SK-N-SH (cell line): ENCODE data around the gene LHFPL6.

Experiments used
- CTCF ChIP-seq: fragments of 200-600 bp; sonication (generic); IDR thresholded peaks from 2 replicates; pipeline ENCODE4 v1.6.1; 2017; ENCODE audit warnings: antibody characterized with exemption, mild to moderate bottlenecking, moderate library complexity
- EP300 ChIP-seq, 2 experiments: IDR thresholded peaks; 2 replicates each; pipeline versions ENCODE4 v1.4.0 to v1.6.1; 2012; ENCODE audit warnings: borderline replicate concordance in 1 of 2, low read depth in 1 of 2, low read length in 1 of 2
- EZH2phosphoT487 ChIP-seq: fragments of 200-600 bp; sonication (generic); IDR thresholded peaks from 2 replicates; pipeline ENCODE4 v1.6.1; 2017; ENCODE audit warnings: low read depth, mixed run types, mild to moderate bottlenecking, antibody characterized with exemption, moderate library complexity, borderline replicate concordance
- GATA2 ChIP-seq: sonication (generic); formaldehyde crosslinking; IDR thresholded peaks from 2 replicates; pipeline ENCODE4 v1.5.0; 2020; ENCODE audit warnings: mild to moderate bottlenecking, missing genetic modification reagents
- NRF1 ChIP-seq: IDR thresholded peaks from 2 replicates; pipeline ENCODE4 v1.6.1; 2012; ENCODE audit warnings: low read depth, mild to moderate bottlenecking, low read length
- RAD21 ChIP-seq: IDR thresholded peaks from 2 replicates; pipeline ENCODE4 v1.6.1; 2012; ENCODE audit warnings: mild to moderate bottlenecking, low read length
- RCOR1 ChIP-seq: fragments of 150-350 bp; IDR thresholded peaks from 2 replicates; pipeline ENCODE4 v1.6.1; 2017; ENCODE audit warnings: antibody characterized with exemption, low read length
- USF2 ChIP-seq: fragments of 150-350 bp; IDR thresholded peaks from 2 replicates; pipeline ENCODE4 v1.6.1; 2017; ENCODE audit warnings: antibody characterized with exemption, low read length, low read depth, borderline replicate concordance
- ZBTB33 ChIP-seq: IDR thresholded peaks from 2 replicates; pipeline ENCODE4 v1.4.0; 2012; ENCODE audit warnings: low read depth, borderline replicate concordance

GRCh38 chr13:39631307-39631706, 28.3 kb upstream of the LHFPL6 start:
- no peak for TF ChIP-seq USF2
- no peak for TF ChIP-seq CTCF
- no peak for TF ChIP-seq RCOR1
- no peak for TF ChIP-seq NRF1
- TF ChIP-seq EP300 (IDR thresholded peaks at IDR 0.05; ENCODE audit: borderline replicate concordance in 1 of 2, low read depth in 1 of 2, low read length in 1 of 2), result no peak
- no peak for TF ChIP-seq GATA2 (CRISPR knock-in tag)
- no peak for TF ChIP-seq ZBTB33
- no peak for TF ChIP-seq RAD21
- TF ChIP-seq EZH2phosphoT487, result no peak
